HAP-1 (cell line): ENCODE results near the gene TRRAP.

Source experiments
- DNase-seq, 2 experiments: peaks; one replicate each; pipeline ENCODE4 v3.0.0-alpha.2; 2016 to 2020; ENCODE audit warnings: low spot score in 2 of 2
- H3K27me3 ChIP-seq: fragments of 250-450 bp; sonication (Bioruptor Pico); 2 replicates; pipeline ENCODE4 v1.5.1; 2020; ENCODE audit warnings: low read depth, mild to moderate bottlenecking, moderate library complexity
- H3K36me3 ChIP-seq: fragments of 250-450 bp; sonication (Bioruptor Pico); replicated peaks from 2 replicates; pipeline ENCODE4 v1.5.1; 2020; ENCODE audit warnings: mild to moderate bottlenecking
- H3K4me1 ChIP-seq: fragments of 250-450 bp; sonication (Bioruptor Pico); 2 replicates; pipeline ENCODE4 v1.5.1; 2020; ENCODE audit warnings: mild to moderate bottlenecking
- H3K4me3 ChIP-seq: fragments of 250-450 bp; sonication (Bioruptor Pico); 2 replicates; pipeline ENCODE4 v1.5.1; 2020; ENCODE audit warnings: mild to moderate bottlenecking, moderate library complexity
- H3K9me3 ChIP-seq: fragments of 250-450 bp; sonication (Bioruptor Pico); 2 replicates; pipeline ENCODE4 v1.5.1; 2020; ENCODE audit warnings: mild to moderate bottlenecking, moderate library complexity
- in situ Hi-C: fragments of 300-500 bp; cut with MboI; formaldehyde crosslinking; loops from 3 replicates; pipeline ENCODE4 v1.14.3; 2020; ENCODE audit warnings: low sequenced_read_pairs, inconsistent platforms, mixed read lengths

TRRAP gene

DNA sequence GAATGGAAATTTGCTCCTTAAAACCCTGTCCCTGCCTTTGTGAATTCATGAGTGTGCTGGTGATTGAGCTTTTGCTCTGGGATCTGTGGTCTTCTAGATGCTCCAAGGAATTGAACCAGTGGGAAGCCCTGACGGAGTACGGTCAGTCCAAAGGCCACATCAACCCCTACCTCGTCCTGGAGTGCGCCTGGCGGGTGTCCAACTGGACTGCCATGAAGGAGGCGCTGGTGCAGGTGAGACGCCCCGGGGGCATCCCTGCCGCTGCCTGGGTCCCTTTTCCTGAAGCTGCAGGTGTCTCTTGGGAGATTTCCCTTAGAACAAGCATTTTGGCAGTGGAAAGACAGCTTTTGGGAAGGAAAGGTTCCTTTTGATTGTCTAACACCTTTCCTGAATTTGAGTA, 100.3 kb downstream of the TRRAP start:
- Histone ChIP-seq H3K36me3 (peaks cover 83% of the 10 kb centered on the region), H3K27me3 (no peaks in the 10 kb centered on the region), H3K4me1 (no peaks in the 10 kb centered on the region), H3K4me3 (no peak overlapping the region), H3K9me3 (no peaks in the 10 kb centered on the region)
- in situ Hi-C loops = no loop called here
- no peak for DNase-seq

DNA sequence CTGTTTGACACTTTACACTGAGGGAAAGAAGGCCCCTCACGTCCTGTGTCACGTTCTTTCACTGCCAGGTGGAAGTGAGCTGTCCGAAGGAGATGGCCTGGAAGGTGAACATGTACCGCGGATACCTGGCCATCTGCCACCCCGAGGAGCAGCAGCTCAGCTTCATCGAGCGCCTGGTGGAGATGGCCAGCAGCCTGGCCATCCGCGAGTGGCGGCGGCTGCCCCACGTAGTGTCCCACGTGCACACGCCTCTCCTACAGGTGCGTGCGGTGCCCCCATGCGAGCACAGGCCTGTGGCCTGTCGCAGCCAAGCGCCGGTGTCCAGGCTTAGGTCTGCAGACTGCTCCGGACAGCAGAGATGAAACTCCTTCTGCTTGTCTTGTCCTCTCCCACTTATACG, 103.4 kb downstream of the TRRAP start:
- Histone ChIP-seq H3K36me3 (peaks cover 96% of the 10 kb centered on the region), H3K9me3 (no peaks in the 10 kb centered on the region), H3K27me3 (no peaks in the 10 kb centered on the region), H3K4me3 (no peak overlapping the region), H3K4me1 (no peaks in the 10 kb centered on the region)
- in situ Hi-C loops = no loop called here
- no peak for DNase-seq

DNA sequence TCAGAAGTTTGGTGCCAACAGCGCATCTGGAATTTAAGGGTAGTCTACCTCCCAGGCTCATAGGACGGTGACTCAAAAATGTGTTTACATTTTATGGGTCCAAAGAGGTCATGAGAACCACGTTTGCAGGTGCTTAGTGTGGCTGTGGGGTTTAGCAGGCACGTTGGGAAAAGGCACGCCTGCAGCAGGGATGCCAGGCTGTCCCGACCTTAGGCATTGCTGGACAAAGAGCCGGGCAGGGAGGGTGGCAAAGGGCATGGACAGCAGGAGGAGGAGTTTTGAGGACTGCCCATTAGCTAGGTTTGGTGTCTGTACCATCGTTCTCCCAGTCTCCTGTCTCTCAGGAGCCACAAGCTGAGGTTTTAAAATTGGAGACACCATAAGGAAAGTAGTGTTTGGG, 104.4 kb downstream of the TRRAP start:
- peaks cover 86% of the 10 kb centered on the region for H3K36me3 ChIP-seq
- H3K4me3 ChIP-seq = no peak overlapping the region
- DNase-seq = no peak
- no peaks in the 10 kb centered on the region for H3K27me3 ChIP-seq
- no peaks in the 10 kb centered on the region for H3K4me1 ChIP-seq
- H3K9me3 ChIP-seq = no peaks in the 10 kb centered on the region
- in situ Hi-C loops = no loop called here

DNA sequence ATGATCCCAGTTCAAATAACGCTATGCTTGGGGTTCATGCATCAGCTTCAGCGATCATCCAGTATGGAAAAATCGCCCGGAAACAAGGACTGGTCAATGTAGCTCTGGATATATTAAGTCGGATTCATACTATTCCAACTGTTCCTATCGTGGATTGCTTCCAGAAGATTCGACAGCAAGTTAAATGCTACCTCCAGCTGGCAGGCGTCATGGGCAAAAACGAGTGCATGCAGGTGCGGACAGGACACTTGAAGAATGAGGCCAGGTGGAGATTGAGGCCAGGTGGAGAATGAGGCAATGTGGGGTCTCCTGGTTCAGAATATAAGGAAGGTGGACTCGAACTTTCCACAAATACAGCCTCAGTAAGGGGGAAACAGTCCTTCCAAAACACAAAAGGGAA, 105.8 kb downstream of the TRRAP start:
- no peaks in the 10 kb centered on the region for H3K9me3 ChIP-seq
- no peaks in the 10 kb centered on the region for H3K27me3 ChIP-seq
- in situ Hi-C loops = no loop called here
- H3K36me3 ChIP-seq = peaks cover 86% of the 10 kb centered on the region
- no peak overlapping the region for H3K4me3 ChIP-seq
- no peaks in the 10 kb centered on the region for H3K4me1 ChIP-seq
- DNase-seq = no peak

DNA sequence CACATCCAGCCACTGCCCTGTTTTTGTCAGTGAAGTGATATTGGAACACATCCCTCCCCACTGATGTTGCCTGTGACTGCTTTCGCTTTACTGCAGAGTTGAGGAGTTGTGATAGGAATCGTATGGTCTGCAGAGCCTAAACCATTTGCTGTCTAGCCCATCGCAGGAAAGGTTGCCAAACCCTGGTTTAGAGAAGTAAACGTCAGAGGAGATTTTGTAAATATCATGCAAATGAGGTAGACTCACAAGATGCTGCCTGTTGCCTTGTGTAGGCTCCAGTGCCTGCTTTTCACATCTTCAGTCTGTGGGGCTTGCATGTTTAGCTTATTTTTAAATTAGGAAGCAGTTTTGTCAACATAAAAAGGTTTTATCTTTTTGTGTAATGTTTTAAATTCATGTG, 107.1 kb downstream of the TRRAP start:
- in situ Hi-C loops = no loop called here
- H3K36me3 ChIP-seq = peaks cover 86% of the 10 kb centered on the region
- no peak for DNase-seq

DNA sequence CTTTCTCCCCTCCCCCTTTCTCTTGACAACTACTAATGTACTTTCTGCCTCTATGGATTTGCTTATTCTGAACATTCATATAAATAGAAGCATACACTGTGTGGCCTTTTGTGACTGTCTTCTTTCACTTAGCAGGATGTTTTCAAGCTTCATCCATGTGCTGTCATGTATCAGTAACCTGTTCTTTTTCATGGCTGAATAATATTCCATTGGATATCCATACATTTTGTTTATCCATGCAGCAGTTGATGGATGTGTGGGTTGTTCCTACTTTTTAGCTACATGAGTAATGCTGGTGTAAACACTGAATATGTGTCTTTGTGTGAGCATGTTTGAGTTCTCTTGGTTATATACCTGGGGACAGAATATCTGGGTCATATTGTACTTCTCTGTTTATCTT, 107.6 kb downstream of the TRRAP start:
- DNase-seq = no peak
- in situ Hi-C loops = no loop called here
- Histone ChIP-seq H3K4me1 (no peaks in the 10 kb centered on the region), H3K27me3 (no peaks in the 10 kb centered on the region), H3K4me3 (no peak overlapping the region), H3K9me3 (no peaks in the 10 kb centered on the region), H3K36me3 (peaks cover 84% of the 10 kb centered on the region)

More for the DNA sequence above, 107.1 kb downstream of the TRRAP start:
- Histone ChIP-seq H3K4me1 (no peaks in the 10 kb centered on the region), H3K4me3 (no peak overlapping the region), H3K27me3 (no peaks in the 10 kb centered on the region), H3K9me3 (no peaks in the 10 kb centered on the region)

DNA sequence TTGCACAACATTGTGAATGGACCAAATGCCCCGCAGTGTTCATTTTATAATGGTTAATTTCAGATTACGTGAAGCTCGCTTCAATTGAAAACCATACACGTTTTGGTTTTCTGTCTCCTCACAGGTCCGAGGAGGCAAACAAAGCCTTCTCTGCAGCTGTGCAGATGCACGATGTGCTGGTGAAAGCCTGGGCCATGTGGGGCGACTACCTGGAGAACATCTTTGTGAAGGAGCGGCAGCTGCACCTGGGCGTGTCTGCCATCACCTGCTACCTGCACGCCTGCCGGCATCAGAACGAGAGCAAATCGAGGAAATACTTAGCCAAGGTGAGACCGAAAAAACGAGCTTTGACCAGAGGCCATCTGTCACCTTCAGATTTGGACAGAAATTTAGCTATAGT, 110.3 kb downstream of the TRRAP start:
- no peaks in the 10 kb centered on the region for H3K27me3 ChIP-seq
- in situ Hi-C loops = no loop called here
- DNase-seq = no peak
- H3K4me1 ChIP-seq = no peaks in the 10 kb centered on the region
- no peak overlapping the region for H3K4me3 ChIP-seq
- peaks cover 84% of the 10 kb centered on the region for H3K36me3 ChIP-seq
- no peaks in the 10 kb centered on the region for H3K9me3 ChIP-seq

DNA sequence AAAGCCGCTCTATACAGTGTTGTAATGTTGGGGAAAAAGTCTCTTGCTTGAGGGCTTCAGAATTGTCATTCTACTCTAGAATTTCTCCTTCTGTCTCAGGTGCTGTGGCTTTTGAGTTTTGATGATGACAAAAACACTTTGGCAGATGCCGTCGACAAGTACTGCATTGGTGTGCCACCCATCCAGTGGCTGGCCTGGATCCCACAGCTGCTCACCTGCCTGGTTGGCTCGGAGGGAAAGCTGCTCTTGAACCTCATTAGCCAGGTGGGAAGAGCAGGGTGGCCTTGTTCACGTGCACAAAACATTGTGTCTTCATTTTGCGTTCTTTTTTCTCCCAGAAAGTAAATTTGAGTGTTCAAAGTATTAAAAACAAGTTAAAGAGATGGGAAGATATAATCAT, 112.0 kb downstream of the TRRAP start:
- peaks cover 81% of the 10 kb centered on the region for H3K36me3 ChIP-seq
- DNase-seq = no peak

DNA sequence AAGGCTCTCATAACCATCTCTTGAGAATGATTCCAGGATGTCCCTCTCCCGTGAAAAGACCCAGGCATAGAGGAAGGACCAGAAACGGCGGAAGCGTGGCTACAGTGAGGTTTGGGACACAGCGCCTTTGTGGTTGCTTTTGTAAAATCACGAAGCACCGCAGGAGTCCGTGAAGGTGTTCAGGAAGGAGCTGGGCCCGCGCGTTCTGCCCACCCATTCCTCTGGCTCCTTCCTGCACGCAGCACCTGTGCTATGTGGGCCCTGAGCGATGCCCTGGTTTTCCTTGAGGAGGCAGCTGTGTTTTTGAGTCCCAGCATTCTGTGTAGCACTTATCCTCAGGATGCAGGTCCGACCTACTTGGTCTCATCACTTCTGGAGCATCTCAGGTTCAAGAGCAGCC, 112.8 kb downstream of the TRRAP start:
- Histone ChIP-seq H3K4me3 (no peak overlapping the region), H3K4me1 (no peaks in the 10 kb centered on the region), H3K27me3 (no peaks in the 10 kb centered on the region), H3K9me3 (no peaks in the 10 kb centered on the region), H3K36me3 (peaks cover 80% of the 10 kb centered on the region)
- no peak for DNase-seq
- in situ Hi-C loops = no loop called here

More for the DNA sequence above, 112.0 kb downstream of the TRRAP start:
- Histone ChIP-seq H3K4me1 (no peaks in the 10 kb centered on the region), H3K9me3 (no peaks in the 10 kb centered on the region), H3K4me3 (no peak overlapping the region), H3K27me3 (no peaks in the 10 kb centered on the region)
- in situ Hi-C loops = no loop called here

DNA sequence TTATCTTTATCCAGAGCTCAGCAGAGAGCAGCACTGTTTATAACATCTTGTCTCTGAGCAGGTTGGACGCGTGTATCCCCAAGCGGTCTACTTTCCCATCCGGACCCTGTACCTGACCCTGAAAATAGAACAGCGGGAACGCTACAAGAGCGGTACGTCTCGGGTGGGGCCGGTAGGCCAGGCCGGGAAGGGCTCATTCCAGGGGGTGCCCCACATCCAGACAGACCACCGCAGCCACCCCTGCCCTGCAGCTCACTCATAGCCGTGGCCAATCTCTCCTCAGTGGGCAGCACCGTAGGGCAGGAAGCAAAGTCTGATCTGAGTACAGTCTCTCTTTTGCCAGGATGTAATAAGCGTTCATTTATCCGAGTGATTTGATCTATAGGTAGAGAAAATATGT, 113.7 kb downstream of the TRRAP start:
- in situ Hi-C loops = no loop called here
- DNase-seq = no peak
- Histone ChIP-seq H3K27me3 (no peaks in the 10 kb centered on the region), H3K9me3 (no peaks in the 10 kb centered on the region), H3K36me3 (peaks cover 79% of the 10 kb centered on the region), H3K4me3 (no peak overlapping the region), H3K4me1 (no peaks in the 10 kb centered on the region)

DNA sequence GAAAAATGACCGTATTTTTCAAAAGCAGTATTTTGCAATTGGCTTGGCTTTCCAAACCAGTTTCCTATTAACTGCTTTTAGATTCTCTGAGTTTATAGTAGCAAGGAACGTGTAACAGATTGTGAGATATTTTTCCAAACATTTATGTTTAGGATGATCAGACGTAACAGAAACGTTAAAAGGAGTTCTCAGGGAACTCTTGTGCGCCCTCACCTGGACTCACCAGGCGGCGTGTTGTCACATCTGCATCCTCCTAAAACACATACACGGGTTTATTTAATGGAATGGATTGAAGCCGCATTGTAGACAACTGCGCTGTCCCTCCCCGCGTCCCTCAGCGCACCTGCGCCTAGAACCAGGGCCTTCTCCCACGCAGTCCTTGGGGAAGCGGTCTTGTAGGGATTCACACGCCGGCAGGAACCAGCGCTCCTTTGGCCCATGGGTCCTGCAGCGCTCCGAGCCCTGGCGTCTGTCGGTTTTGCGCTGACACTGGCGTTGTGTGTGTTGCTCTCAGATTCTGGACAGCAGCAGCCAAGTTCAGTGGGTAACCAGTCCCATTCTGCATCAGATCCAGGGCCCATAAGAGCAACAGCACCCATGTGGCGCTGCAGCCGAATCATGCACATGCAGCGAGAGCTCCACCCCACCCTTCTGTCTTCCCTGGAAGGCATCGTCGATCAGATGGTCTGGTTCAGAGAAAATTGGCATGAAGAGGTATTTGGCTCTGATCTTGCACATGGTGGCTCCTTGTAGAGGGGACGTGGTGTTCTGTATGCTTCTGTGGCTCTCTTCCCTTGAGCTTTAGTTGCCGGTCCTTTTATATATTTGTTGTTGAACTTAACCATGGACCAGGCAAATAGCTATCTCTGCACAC, 114.9 kb downstream of the TRRAP start:
- in situ Hi-C loops = no loop called here
- no peak overlapping the region for H3K4me3 ChIP-seq
- peaks cover 76% of the 10 kb centered on the region for H3K36me3 ChIP-seq
- no peaks in the 10 kb centered on the region for H3K4me1 ChIP-seq
- H3K9me3 ChIP-seq = no peaks in the 10 kb centered on the region
- H3K27me3 ChIP-seq = no peaks in the 10 kb centered on the region
- no peak for DNase-seq

DNA sequence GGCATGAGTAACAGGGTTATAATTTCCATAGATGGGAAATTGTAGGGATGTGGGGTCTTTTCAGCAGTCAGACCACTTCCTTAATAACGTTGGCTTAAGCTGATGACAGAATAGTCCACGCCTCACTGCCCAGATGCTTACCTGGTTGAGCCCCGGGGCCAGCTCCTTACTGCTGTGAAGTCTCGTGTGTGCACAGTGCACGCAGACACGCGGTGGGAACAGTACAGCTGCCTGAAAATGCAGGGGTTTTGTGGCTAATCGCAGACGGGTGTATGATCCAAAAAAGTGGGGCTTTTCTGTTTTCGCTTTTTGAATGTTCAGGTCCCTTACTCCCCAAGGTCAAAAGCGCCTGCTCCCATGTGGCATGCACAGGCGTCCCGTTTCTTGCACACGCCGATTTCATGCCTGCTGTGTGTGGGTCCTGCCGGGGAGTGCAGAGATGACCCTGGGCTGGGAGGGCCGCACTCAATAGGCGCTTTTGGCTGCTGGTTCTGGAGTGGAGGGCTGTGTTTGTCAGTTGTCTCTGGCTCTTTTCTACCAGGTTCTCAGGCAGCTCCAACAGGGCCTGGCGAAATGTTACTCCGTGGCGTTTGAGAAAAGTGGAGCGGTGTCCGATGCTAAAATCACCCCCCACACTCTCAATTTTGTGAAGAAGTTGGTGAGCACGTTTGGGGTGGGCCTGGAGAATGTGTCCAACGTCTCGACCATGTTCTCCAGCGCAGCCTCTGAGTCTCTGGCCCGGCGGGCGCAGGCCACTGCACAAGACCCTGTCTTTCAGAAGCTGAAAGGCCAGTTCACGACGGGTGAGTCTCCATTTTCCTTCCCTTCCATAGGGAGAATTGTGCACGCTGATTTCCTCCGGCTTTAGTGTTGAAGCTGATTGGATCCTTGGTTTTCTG, 116.0 kb downstream of the TRRAP start:
- no peaks in the 10 kb centered on the region for H3K9me3 ChIP-seq
- no peak overlapping the region for H3K4me3 ChIP-seq
- H3K4me1 ChIP-seq = no peaks in the 10 kb centered on the region
- no peak for DNase-seq
- no peaks in the 10 kb centered on the region for H3K27me3 ChIP-seq
- in situ Hi-C loops = no loop called here
- H3K36me3 ChIP-seq = peaks cover 72% of the 10 kb centered on the region

DNA sequence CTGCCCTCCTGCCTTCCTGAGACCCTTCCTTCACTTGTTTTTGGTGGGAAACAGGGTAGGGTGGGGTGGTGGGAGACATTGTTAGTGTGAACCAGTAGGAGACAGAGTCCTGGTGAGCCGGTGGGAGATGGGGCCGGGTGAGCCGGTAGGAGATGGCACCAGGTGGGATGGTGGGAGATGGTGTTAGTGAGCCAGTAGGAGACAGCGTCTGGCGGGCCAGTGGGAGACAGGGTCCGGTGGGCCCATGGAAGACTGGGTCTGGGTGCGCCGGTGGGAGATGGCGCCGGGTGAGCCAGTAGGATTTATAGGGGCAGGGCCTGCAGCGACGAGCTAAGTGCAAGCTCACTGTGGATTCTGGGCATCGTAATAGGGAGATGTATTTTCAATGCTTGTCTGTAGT, 116.8 kb downstream of the TRRAP start:
- peaks cover 69% of the 10 kb centered on the region for H3K36me3 ChIP-seq
- no peak overlapping the region for H3K4me3 ChIP-seq
- no peaks in the 10 kb centered on the region for H3K9me3 ChIP-seq
- in situ Hi-C loops = no loop called here
- H3K4me1 ChIP-seq = no peaks in the 10 kb centered on the region
- no peaks in the 10 kb centered on the region for H3K27me3 ChIP-seq
- DNase-seq = no peak

DNA sequence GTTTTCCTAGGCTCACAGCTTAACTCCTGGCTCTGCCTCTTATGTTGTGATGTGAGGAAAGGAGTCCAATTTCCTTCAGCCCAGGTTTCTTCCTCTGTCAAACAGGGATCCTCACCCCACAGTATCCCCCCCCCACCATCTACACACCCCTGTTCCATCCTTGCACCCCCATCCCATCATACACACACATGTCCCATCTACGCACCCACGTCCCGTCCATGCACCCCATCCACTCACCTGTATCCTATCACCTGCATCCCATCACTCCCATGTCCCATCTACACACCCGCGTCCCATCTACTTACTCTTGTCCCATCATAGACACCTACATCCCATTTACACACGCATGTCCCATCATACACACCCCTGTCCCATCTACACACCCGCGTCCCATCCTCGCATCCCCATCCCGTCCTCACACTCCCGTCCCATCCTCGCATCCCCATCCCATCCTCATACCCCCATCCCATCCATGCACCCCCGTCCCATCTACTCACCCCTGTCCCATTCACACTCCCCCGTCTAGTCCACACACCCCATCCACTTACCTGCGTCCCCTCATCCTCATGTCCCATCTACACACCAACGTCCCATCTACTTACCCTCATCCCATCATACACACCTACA, 117.3 kb downstream of the TRRAP start:
- Histone ChIP-seq H3K27me3 (no peaks in the 10 kb centered on the region), H3K4me1 (no peaks in the 10 kb centered on the region), H3K36me3 (peaks cover 71% of the 10 kb centered on the region), H3K9me3 (no peaks in the 10 kb centered on the region), H3K4me3 (no peak overlapping the region)
- in situ Hi-C loops = no loop called here
- no peak for DNase-seq
